OCI-LY7 (cell line): ENCODE data around the gene SHMT2. TPM values are rescaled to one million over a fixed set of nuclear protein-coding genes. Genes with fewer than 3 reads are reported as not detected.

ENCODE experiments used
- BruUV-seq: library from RNA; stranded (reverse); fragments of 400-500 nt; replicated peaks from 2 replicates; lab custom pipeline; 2021; lab: Mats Ljungman, UMichigan
- CTCF ChIA-PET: fragments of 300-600 bp; sonication (Branson Sonifier 250); formaldehyde crosslinking; loops from one replicate; lab custom pipeline; 2022; ENCODE audit warnings: antibody characterized with exemption; ENCODE audit not compliant: unreplicated experiment; lab: Charles Lee
- POLR2A ChIA-PET: fragments of 300-600 bp; sonication (Branson Sonifier 250); formaldehyde crosslinking; loops from one replicate; lab custom pipeline; 2022; ENCODE audit warnings: antibody characterized with exemption; lab: Charles Lee
- DNase-seq: peaks from one replicate; pipeline ENCODE4 v3.0.0-alpha.2; 2015; ENCODE audit warnings: low spot score
- H2AFZ ChIP-seq: fragments of 200-600 bp; sonication (generic), shearing (Covaris generic); 2 replicates; pipeline ENCODE4 v1.6.1; 2014; ENCODE audit warnings: mild to moderate bottlenecking, antibody characterized with exemption, low read length, moderate library complexity
- H3K27ac ChIP-seq: fragments of 200-600 bp; sonication (generic); 2 replicates; pipeline ENCODE4 v1.5.1; 2014; ENCODE audit warnings: mixed run types, low read depth, mild to moderate bottlenecking, moderate library complexity, low read length, inconsistent platforms; ENCODE audit not compliant: poor library complexity, severe bottlenecking
- H3K36me3 ChIP-seq: fragments of 200-600 bp; sonication (generic); 2 replicates; pipeline ENCODE4 v1.6.1; 2014; ENCODE audit warnings: mild to moderate bottlenecking, antibody characterized with exemption, low read length, moderate library complexity, mixed read lengths; ENCODE audit not compliant: insufficient read depth
- H3K4me1 ChIP-seq: fragments of 200-600 bp; sonication (generic); 2 replicates; pipeline ENCODE4 v1.5.1; 2014; ENCODE audit warnings: mild to moderate bottlenecking, low read length; ENCODE audit not compliant: insufficient read depth, poor library complexity, severe bottlenecking
- H3K4me2 ChIP-seq: fragments of 200-600 bp; sonication (generic); 2 replicates; pipeline ENCODE4 v1.6.1; 2014; ENCODE audit warnings: mild to moderate bottlenecking, low read length
- H3K4me3 ChIP-seq: fragments of 200-600 bp; sonication (generic); 2 replicates; pipeline ENCODE4 v1.5.1; 2014; ENCODE audit warnings: mild to moderate bottlenecking, low read depth, low read length; ENCODE audit not compliant: poor library complexity, severe bottlenecking
- H3K79me2 ChIP-seq: fragments of 200-600 bp; sonication (generic); 2 replicates; pipeline ENCODE4 v1.6.1; 2016; ENCODE audit warnings: low read depth, mild to moderate bottlenecking, low read length, moderate library complexity, mixed read lengths; ENCODE audit not compliant: insufficient read depth
- H3K9me2 ChIP-seq: fragments of 200-600 bp; sonication (generic); 2 replicates; pipeline ENCODE4 v1.6.1; 2016; ENCODE audit warnings: mild to moderate bottlenecking, low read length, mixed read lengths; ENCODE audit not compliant: insufficient read depth
- H3K9me3 ChIP-seq: fragments of 200-600 bp; sonication (generic); 2 replicates; pipeline ENCODE4 v1.6.1; 2014; ENCODE audit warnings: mild to moderate bottlenecking, mixed run types, low read length, mixed read lengths
- H4K20me1 ChIP-seq: fragments of 200-600 bp; sonication (generic); 2 replicates; pipeline ENCODE4 v1.6.1; 2014; ENCODE audit warnings: mild to moderate bottlenecking, antibody characterized with exemption, low read length, moderate library complexity, mixed read lengths; ENCODE audit not compliant: insufficient read depth
- CTCF ChIP-seq: fragments of 200-600 bp; sonication (generic); conservative IDR thresholded peaks from 2 replicates; pipeline ENCODE4 v1.5.1; 2014; ENCODE audit warnings: mild to moderate bottlenecking, antibody characterized with exemption, low read length, moderate library complexity, mixed read lengths
- EZH2phosphoT487 ChIP-seq: fragments of 200-600 bp; sonication (generic); IDR thresholded peaks from 2 replicates; pipeline ENCODE4 v1.6.1; 2018; ENCODE audit warnings: low read depth, borderline replicate concordance, mild to moderate bottlenecking, mixed run types, antibody characterized with exemption, low read length, moderate library complexity, mixed read lengths
- intact Hi-C: fragments of 100-400 bp; cut with micrococcal nuclease; formaldehyde crosslinking; loops from one replicate; pipeline ENCODE4 v1.10.0; 2022; ENCODE audit not compliant: unreplicated experiment
- total RNA-seq, 2 experiments: library from RNA; depleted of rRNA in 1 of 2; stranded (reverse); fragments of >200 nt in 1 of 2; shearing (Covaris generic) in 1 of 2; gene quantifications; 2 replicates each; pipeline ENCODE4 v1.2.3, GENCODE V29; 2014 to 2022

SHMT2 gene
- total RNA-seq, 2 experiments from 2014 or later, result 394 to 415 TPM

- Histone ChIP-seq H4K20me1 (no peaks in the 10 kb centered on the region), H3K79me2 (no peaks in the 10 kb centered on the region), H3K9me2 (no peaks in the 10 kb centered on the region), H3K36me3 (no peaks in the 10 kb centered on the region), H3K4me2 (no peak overlapping the region), H2AFZ (no peak overlapping the region), H3K9me3 (no peaks in the 10 kb centered on the region), H3K27ac (no peak overlapping the region), H3K4me3 (no peak overlapping the region), H3K4me1 (no peaks in the 10 kb centered on the region)
- DNase-seq, result no peak
- POLR2A ChIA-PET, result no interaction called here
- CTCF ChIA-PET, result no interaction called here
- BruUV-seq, result no TSS peak
- TF ChIP-seq EZH2phosphoT487 (no peak), CTCF (no peak)
- intact Hi-C loops, result no loop called here
Measured at GRCh38 chr12:57205186-57205585, 24.3 kb upstream of the SHMT2 start.

- Histone ChIP-seq H3K36me3 (no peaks in the 10 kb centered on the region), H3K79me2 (no peaks in the 10 kb centered on the region), H3K4me1 (peaks cover 5% of the 10 kb centered on the region), H3K4me3 (no peak overlapping the region), H3K27ac (no peak overlapping the region), H4K20me1 (no peaks in the 10 kb centered on the region), H2AFZ (no peak overlapping the region), H3K9me3 (no peaks in the 10 kb centered on the region), H3K9me2 (no peaks in the 10 kb centered on the region), H3K4me2 (no peak overlapping the region)
- POLR2A ChIA-PET, result interaction anchor here (0.6 kb wide), 1 partner anchor 55 kb away, joined by 3 read pairs; no protein-coding TSS in a partner anchor
- BruUV-seq, result no TSS peak
- CTCF ChIA-PET, result no interaction called here
- intact Hi-C loops, result no loop called here
- no peak for DNase-seq
- no peak for TF ChIP-seq CTCF
- no peak for TF ChIP-seq EZH2phosphoT487
Measured at GRCh38 chr12:57205931-57206330, 23.6 kb upstream of the SHMT2 start.

- peaks cover 21% of the 10 kb centered on the region for H3K4me1 ChIP-seq
- H3K9me2 ChIP-seq, result no peaks in the 10 kb centered on the region
- no peaks in the 10 kb centered on the region for H3K9me3 ChIP-seq
- H3K36me3 ChIP-seq, result no peaks in the 10 kb centered on the region
- ChIA-PET POLR2A (no interaction called here), CTCF (no interaction called here)
- no peaks in the 10 kb centered on the region for H4K20me1 ChIP-seq
- H3K4me3 ChIP-seq, result no peak overlapping the region
- BruUV-seq, result no TSS peak
- no peak overlapping the region for H3K4me2 ChIP-seq
- H3K79me2 ChIP-seq, result no peaks in the 10 kb centered on the region
- TF ChIP-seq EZH2phosphoT487 (no peak), CTCF (no peak)
- intact Hi-C loops, result no loop called here
- H2AFZ ChIP-seq, result no peak overlapping the region
- no peak overlapping the region for H3K27ac ChIP-seq
- no peak for DNase-seq
Measured at GRCh38 chr12:57207731-57208630, 21.5 kb upstream of the SHMT2 start.
